ENCODE measurements around the gene TKTL1.

The TKTL1 gene

GRCh38 chrX:154358011-154358410 lies 62.4 kb downstream of the TKTL1 start:
- Histone ChIP-seq H3K9ac (ENCODE audit: low read depth, low read length) (no peak overlapping the region), H3K27ac (ENCODE audit: low read length) (no peak overlapping the region), H3K4me1 (ENCODE audit: insufficient read depth, low read length) (no peaks in the 10 kb centered on the region), H3K9me3 (ENCODE audit: insufficient read depth, low read depth, low read length) (no peaks in the 10 kb centered on the region), H3K27me3 (ENCODE audit: insufficient read depth, low read length) (no peaks in the 10 kb centered on the region), H3K36me3 (ENCODE audit: insufficient read depth, low read depth, low read length) (peaks cover 99% of the 10 kb centered on the region), H3K4me3 (ENCODE audit: low read length) (no peak overlapping the region)

- Histone ChIP-seq H3K27me3 (ENCODE audit: insufficient read depth, low read length) (no peaks in the 10 kb centered on the region), H3K27ac (ENCODE audit: low read length) (no peak overlapping the region), H3K4me3 (ENCODE audit: low read length) (no peak overlapping the region), H3K4me1 (ENCODE audit: insufficient read depth, low read length) (no peaks in the 10 kb centered on the region), H3K36me3 (ENCODE audit: insufficient read depth, low read depth, low read length) (peaks cover 98% of the 10 kb centered on the region), H3K9me3 (ENCODE audit: insufficient read depth, low read depth, low read length) (no peaks in the 10 kb centered on the region), H3K9ac (ENCODE audit: low read depth, low read length) (no peak overlapping the region)
These were observed 63.2 kb downstream of the TKTL1 start for GRCh38 chrX:154358829-154359228.

GRCh38 chrX:154359362-154360154 lies 64.0 kb downstream of the TKTL1 start:
- no peak overlapping the region for H3K4me3 ChIP-seq (ENCODE audit: low read length)

GRCh38 chrX:154360155-154360713 lies 64.6 kb downstream of the TKTL1 start:
- no peaks in the 10 kb centered on the region for H3K4me1 ChIP-seq (ENCODE audit: insufficient read depth, low read length)
- no peak overlapping the region for H3K27ac ChIP-seq (ENCODE audit: low read length)
- H3K36me3 ChIP-seq (ENCODE audit: insufficient read depth, low read depth, low read length): peaks cover 98% of the 10 kb centered on the region
- H3K4me3 ChIP-seq (ENCODE audit: low read length): no peak overlapping the region
- H3K9me3 ChIP-seq (ENCODE audit: insufficient read depth, low read depth, low read length): no peaks in the 10 kb centered on the region
- H3K27me3 ChIP-seq (ENCODE audit: insufficient read depth, low read length): no peaks in the 10 kb centered on the region
- H3K9ac ChIP-seq (ENCODE audit: low read depth, low read length): no peak overlapping the region

More at GRCh38 chrX:154359362-154360154, 64.0 kb downstream of the TKTL1 start:
- peaks cover 98% of the 10 kb centered on the region for H3K36me3 ChIP-seq (ENCODE audit: insufficient read depth, low read depth, low read length)
- H3K27ac ChIP-seq (ENCODE audit: low read length): no peak overlapping the region
- H3K9ac ChIP-seq (ENCODE audit: low read depth, low read length): no peak overlapping the region
- no peaks in the 10 kb centered on the region for H3K9me3 ChIP-seq (ENCODE audit: insufficient read depth, low read depth, low read length)
- no peaks in the 10 kb centered on the region for H3K4me1 ChIP-seq (ENCODE audit: insufficient read depth, low read length)
- H3K27me3 ChIP-seq (ENCODE audit: insufficient read depth, low read length): no peaks in the 10 kb centered on the region

GRCh38 chrX:154362085-154362742 lies 66.6 kb downstream of the TKTL1 start:
- Histone ChIP-seq H3K4me1 (ENCODE audit: insufficient read depth, low read length) (no peaks in the 10 kb centered on the region), H3K9me3 (ENCODE audit: insufficient read depth, low read depth, low read length) (no peaks in the 10 kb centered on the region), H3K4me3 (ENCODE audit: low read length) (no peak overlapping the region), H3K36me3 (ENCODE audit: insufficient read depth, low read depth, low read length) (peaks cover 98% of the 10 kb centered on the region), H3K27ac (ENCODE audit: low read length) (no peak overlapping the region), H3K27me3 (ENCODE audit: insufficient read depth, low read length) (no peaks in the 10 kb centered on the region), H3K9ac (ENCODE audit: low read depth, low read length) (no peak overlapping the region)

GRCh38 chrX:154363706-154364439 lies 68.3 kb downstream of the TKTL1 start:
- H3K9ac ChIP-seq (ENCODE audit: low read depth, low read length): no peak overlapping the region
- no peak overlapping the region for H3K4me3 ChIP-seq (ENCODE audit: low read length)
- peaks cover 97% of the 10 kb centered on the region for H3K36me3 ChIP-seq (ENCODE audit: insufficient read depth, low read depth, low read length)
- no peaks in the 10 kb centered on the region for H3K9me3 ChIP-seq (ENCODE audit: insufficient read depth, low read depth, low read length)
- no peaks in the 10 kb centered on the region for H3K4me1 ChIP-seq (ENCODE audit: insufficient read depth, low read length)
- H3K27ac ChIP-seq (ENCODE audit: low read length): no peak overlapping the region
- no peaks in the 10 kb centered on the region for H3K27me3 ChIP-seq (ENCODE audit: insufficient read depth, low read length)

GRCh38 chrX:154365052-154365600 lies 69.5 kb downstream of the TKTL1 start:
- H3K9me3 ChIP-seq (ENCODE audit: insufficient read depth, low read depth, low read length): no peaks in the 10 kb centered on the region
- no peaks in the 10 kb centered on the region for H3K27me3 ChIP-seq (ENCODE audit: insufficient read depth, low read length)
- no peak overlapping the region for H3K4me3 ChIP-seq (ENCODE audit: low read length)
- peaks cover 90% of the 10 kb centered on the region for H3K36me3 ChIP-seq (ENCODE audit: insufficient read depth, low read depth, low read length)
- no peaks in the 10 kb centered on the region for H3K4me1 ChIP-seq (ENCODE audit: insufficient read depth, low read length)
- H3K9ac ChIP-seq (ENCODE audit: low read depth, low read length): no peak overlapping the region
- H3K27ac ChIP-seq (ENCODE audit: low read length): no peak overlapping the region

- no peak overlapping the region for H3K4me3 ChIP-seq (ENCODE audit: low read length)
- no peak overlapping the region for H3K27ac ChIP-seq (ENCODE audit: low read length)
- no peaks in the 10 kb centered on the region for H3K4me1 ChIP-seq (ENCODE audit: insufficient read depth, low read length)
- H3K36me3 ChIP-seq (ENCODE audit: insufficient read depth, low read depth, low read length): peaks cover 82% of the 10 kb centered on the region
- no peaks in the 10 kb centered on the region for H3K9me3 ChIP-seq (ENCODE audit: insufficient read depth, low read depth, low read length)
- no peaks in the 10 kb centered on the region for H3K27me3 ChIP-seq (ENCODE audit: insufficient read depth, low read length)
- H3K9ac ChIP-seq (ENCODE audit: low read depth, low read length): no peak overlapping the region
These were observed 70.5 kb downstream of the TKTL1 start for GRCh38 chrX:154365997-154366665.

GRCh38 chrX:154366666-154367055 lies 71.1 kb downstream of the TKTL1 start:
- H3K4me1 ChIP-seq (ENCODE audit: insufficient read depth, low read length): no peaks in the 10 kb centered on the region
- peaks cover 77% of the 10 kb centered on the region for H3K36me3 ChIP-seq (ENCODE audit: insufficient read depth, low read depth, low read length)
- H3K9ac ChIP-seq (ENCODE audit: low read depth, low read length): no peak overlapping the region
- H3K27ac ChIP-seq (ENCODE audit: low read length): no peak overlapping the region
- H3K9me3 ChIP-seq (ENCODE audit: insufficient read depth, low read depth, low read length): no peaks in the 10 kb centered on the region
- H3K27me3 ChIP-seq (ENCODE audit: insufficient read depth, low read length): no peaks in the 10 kb centered on the region; the same call in 1 of the 2 replicates
- no peak overlapping the region for H3K4me3 ChIP-seq (ENCODE audit: low read length)

- peaks cover 8% of the 10 kb centered on the region; the same call in 1 of the 2 replicates for H3K27me3 ChIP-seq (ENCODE audit: insufficient read depth, low read length)
- no peaks in the 10 kb centered on the region for H3K9me3 ChIP-seq (ENCODE audit: insufficient read depth, low read depth, low read length)
- H3K4me1 ChIP-seq (ENCODE audit: insufficient read depth, low read length): no peaks in the 10 kb centered on the region
- H3K9ac ChIP-seq (ENCODE audit: low read depth, low read length): peak overlapping the region; percentile 86; the same call in 1 of the 2 replicates
- H3K4me3 ChIP-seq (ENCODE audit: low read length): no peak overlapping the region; the same call in 1 of the 2 replicates
- peaks cover 67% of the 10 kb centered on the region for H3K36me3 ChIP-seq (ENCODE audit: insufficient read depth, low read depth, low read length)
- no peak overlapping the region for H3K27ac ChIP-seq (ENCODE audit: low read length)
These were observed 72.1 kb downstream of the TKTL1 start for GRCh38 chrX:154367474-154368308.

Data from iPS-20b (cell line).